SU-DHL-6 (cell line): ENCODE data around the gene CHURC1.

ENCODE experiments used
- CTCF ChIP-seq: fragments of 200-600 bp; sonication (generic); IDR thresholded peaks from one replicate; pipeline ENCODE4 v1.5.1; 2017; ENCODE audit warnings: antibody characterized with exemption, mild to moderate bottlenecking, low read length, moderate library complexity; ENCODE audit not compliant: insufficient read depth, poor library complexity, severe bottlenecking
- EZH2phosphoT487 ChIP-seq: fragments of 200-600 bp; sonication (generic), shearing (Covaris generic); conservative IDR thresholded peaks from 2 replicates; pipeline ENCODE4 v1.6.1; 2018; ENCODE audit warnings: mild to moderate bottlenecking, antibody characterized with exemption, low read length, moderate library complexity, mixed read lengths

GRCh38 chr14:64956697-64957406 is 42.6 kb downstream of the CHURC1 start:
- no peak for TF ChIP-seq EZH2phosphoT487
- no peak for TF ChIP-seq CTCF
